Natural killer cell treated with Interleukin-12 subunit alpha and Interleukin-12 subunit beta and Interleukin-15 and Interleukin-18, amount 100 ng/mL, for 72 hours (primary cell): Measurements from ENCODE around the gene CAPN1. TPM values are rescaled to one million over a fixed set of nuclear protein-coding genes. Genes with fewer than 3 reads are reported as not detected.
A peak's percentile ranks its signal among the peaks of the same experiment; 100 is the strongest.
"Not testable (repeated sequence)": the region's sequence is repeated elsewhere in the genome, so short reads cannot be mapped to it uniquely, and the experiment has no call there.

Source experiments
- ATAC-seq, 2 donors: fragments of 150-1000 bp; cut with Tn5 transposase in 1 of 2; sonication (Bioruptor Pico), chemical (Tn5 transposase) in 1 of 2; 2 replicates each; pipeline ENCODE4 v1.10.0; 2021
- DNase-seq: peaks from one replicate; pipeline ENCODE4 v3.0.0; 2022; ENCODE audit warnings: low spot score
- H3K27ac Mint-ChIP-seq, 2 donors: 1 replicate in 1 of 2; 2 replicates in 1 of 2; pipeline ENCODE4 v1.8.0; 2022; ENCODE audit warnings: mixed read lengths in 2 of 2, mild to moderate bottlenecking in 1 of 2, moderate library complexity in 1 of 2
- H3K27me3 Mint-ChIP-seq, 2 donors: 1 replicate in 1 of 2; 2 replicates in 1 of 2; pipeline ENCODE4 v1.8.0; 2022; ENCODE audit warnings: mixed read lengths in 2 of 2
- H3K36me3 Mint-ChIP-seq: one replicate; pipeline ENCODE4 v1.8.0; 2022; ENCODE audit warnings: mixed read lengths
- H3K4me1 Mint-ChIP-seq, 2 donors: 1 replicate in 1 of 2; 2 replicates in 1 of 2; pipeline ENCODE4 v1.8.0; 2022; ENCODE audit warnings: low read depth in 2 of 2, mixed read lengths in 2 of 2, mild to moderate bottlenecking in 1 of 2
- H3K4me3 Mint-ChIP-seq: one replicate; pipeline ENCODE4 v1.8.0; 2022; ENCODE audit warnings: mixed read lengths
- H3K9me3 Mint-ChIP-seq: 2 replicates; pipeline ENCODE4 v1.8.0; 2022; ENCODE audit warnings: mixed read lengths
- total RNA-seq, 2 donors: library from RNA; stranded (reverse); gene quantifications; one replicate each; pipeline ENCODE4 v1.2.3, GENCODE V29; 2022

The CAPN1 gene
- total RNA-seq, 2 donors from 2014 or later, result 141 to 146 TPM

GRCh38 chr11:65150131-65150508 lies 31.6 kb upstream of the CAPN1 start:
- H3K9me3 Mint-ChIP-seq, ATAC-seq, DNase-seq, H3K36me3 Mint-ChIP-seq, H3K4me3 Mint-ChIP-seq, H3K4me1 Mint-ChIP-seq: not testable (repeated sequence)
- peaks cover 0 to 19% of the 10 kb centered on the region in 2 donors for H3K27me3 Mint-ChIP-seq
- peak overlapping the region in 1 of 2 donors; percentile 7 for H3K27ac Mint-ChIP-seq

- Mint-ChIP-seq H3K27me3 (peaks cover 0 to 19% of the 10 kb centered on the region in 2 donors), H3K4me3 (no peak overlapping the region), H3K9me3 (no peaks in the 10 kb centered on the region), H3K36me3 (no peaks in the 10 kb centered on the region), H3K27ac (peak overlapping the region in 1 of 2 donors; percentile 7), H3K4me1 (peaks cover 0 to 5% of the 10 kb centered on the region in 2 donors)
- peak; percentile 36 to 59 for ATAC-seq
- no peak for DNase-seq
Measured at GRCh38 chr11:65150509-65151299, 31.0 kb upstream of the CAPN1 start.

- Mint-ChIP-seq H3K27ac (no peak overlapping the region), H3K27me3 (peaks cover 0 to 19% of the 10 kb centered on the region in 2 donors), H3K36me3 (no peaks in the 10 kb centered on the region), H3K4me1 (peaks cover 0 to 5% of the 10 kb centered on the region in 2 donors), H3K9me3 (no peaks in the 10 kb centered on the region), H3K4me3 (no peak overlapping the region)
- DNase-seq (no peak), ATAC-seq (no peak)
Measured at GRCh38 chr11:65151331-65151899, 30.3 kb upstream of the CAPN1 start.

GRCh38 chr11:65152122-65152521 lies 29.6 kb upstream of the CAPN1 start:
- Mint-ChIP-seq H3K9me3 (no peaks in the 10 kb centered on the region), H3K36me3 (no peaks in the 10 kb centered on the region), H3K4me1 (peaks cover 0 to 5% of the 10 kb centered on the region in 2 donors), H3K27ac (no peak overlapping the region), H3K27me3 (peaks cover 0 to 19% of the 10 kb centered on the region in 2 donors), H3K4me3 (no peak overlapping the region)
- ATAC-seq (no peak), DNase-seq (no peak)

GRCh38 chr11:65156256-65156655 lies 25.5 kb upstream of the CAPN1 start:
- Mint-ChIP-seq H3K27ac (no peak overlapping the region), H3K27me3 (peaks cover 0 to 16% of the 10 kb centered on the region in 2 donors), H3K9me3 (no peaks in the 10 kb centered on the region), H3K4me3 (no peak overlapping the region), H3K4me1 (no peaks in the 10 kb centered on the region), H3K36me3 (no peaks in the 10 kb centered on the region)
- DNase-seq (no peak), ATAC-seq (no peak)

GRCh38 chr11:65156926-65157325 lies 24.8 kb upstream of the CAPN1 start:
- Mint-ChIP-seq H3K4me3 (no peak overlapping the region), H3K9me3 (no peaks in the 10 kb centered on the region), H3K27me3 (peaks cover 0 to 9% of the 10 kb centered on the region in 2 donors), H3K4me1 (no peaks in the 10 kb centered on the region), H3K27ac (no peak overlapping the region), H3K36me3 (no peaks in the 10 kb centered on the region)
- DNase-seq (no peak), ATAC-seq (no peak)

- no peak overlapping the region for H3K27ac Mint-ChIP-seq
- DNase-seq (no peak), ATAC-seq (no peak)
- no peak overlapping the region for H3K4me3 Mint-ChIP-seq
- no peaks in the 10 kb centered on the region for H3K9me3 Mint-ChIP-seq
- H3K36me3 Mint-ChIP-seq, result no peaks in the 10 kb centered on the region
- H3K27me3 Mint-ChIP-seq, result peaks cover 0 to 9% of the 10 kb centered on the region in 2 donors
- H3K4me1 Mint-ChIP-seq, result no peaks in the 10 kb centered on the region
Measured at GRCh38 chr11:65157336-65157735, 24.4 kb upstream of the CAPN1 start.

GRCh38 chr11:65159012-65159411 lies 22.7 kb upstream of the CAPN1 start:
- Mint-ChIP-seq H3K9me3 (no peaks in the 10 kb centered on the region), H3K27me3 (peaks cover 0 to 5% of the 10 kb centered on the region in 2 donors), H3K36me3 (no peaks in the 10 kb centered on the region), H3K4me3 (no peak overlapping the region), H3K27ac (no peak overlapping the region), H3K4me1 (no peaks in the 10 kb centered on the region)
- no peak for ATAC-seq
- DNase-seq, result no peak

- H3K4me3 Mint-ChIP-seq, result no peak overlapping the region
- H3K27ac Mint-ChIP-seq, result no peak overlapping the region
- no peaks in the 10 kb centered on the region for H3K4me1 Mint-ChIP-seq
- peaks cover 0 to 5% of the 10 kb centered on the region in 2 donors for H3K27me3 Mint-ChIP-seq
- DNase-seq, result no peak
- ATAC-seq, result no peak
- H3K36me3 Mint-ChIP-seq, result no peaks in the 10 kb centered on the region
- H3K9me3 Mint-ChIP-seq, result no peaks in the 10 kb centered on the region
Measured at GRCh38 chr11:65160643-65161042, 21.1 kb upstream of the CAPN1 start.

- no peak overlapping the region for H3K4me3 Mint-ChIP-seq
Measured at GRCh38 chr11:65163684-65164083, 18.0 kb upstream of the CAPN1 start.

GRCh38 chr11:65165410-65166317 lies 16.1 kb upstream of the CAPN1 start:
- DNase-seq, result no peak
- H3K36me3 Mint-ChIP-seq, result no peaks in the 10 kb centered on the region
- H3K27me3 Mint-ChIP-seq, result no peaks in the 10 kb centered on the region
- peaks cover 10 to 12% of the 10 kb centered on the region in 2 donors for H3K4me1 Mint-ChIP-seq
- no peak for ATAC-seq
- H3K27ac Mint-ChIP-seq, result no peak overlapping the region
- no peaks in the 10 kb centered on the region for H3K9me3 Mint-ChIP-seq
- no peak overlapping the region for H3K4me3 Mint-ChIP-seq

More at GRCh38 chr11:65163684-65164083, 18.0 kb upstream of the CAPN1 start:
- Mint-ChIP-seq H3K9me3 (no peaks in the 10 kb centered on the region), H3K36me3 (no peaks in the 10 kb centered on the region), H3K27ac (no peak overlapping the region), H3K27me3 (peaks cover 0 to 3% of the 10 kb centered on the region in 2 donors), H3K4me1 (peaks cover 0 to 3% of the 10 kb centered on the region in 2 donors)
- ATAC-seq (no peak), DNase-seq (no peak)

- Mint-ChIP-seq H3K27me3 (no peaks in the 10 kb centered on the region), H3K4me1 (peaks cover 10 to 12% of the 10 kb centered on the region in 2 donors), H3K4me3 (no peak overlapping the region), H3K27ac (no peak overlapping the region), H3K9me3 (no peaks in the 10 kb centered on the region), H3K36me3 (no peaks in the 10 kb centered on the region)
- ATAC-seq (no peak), DNase-seq (no peak)
Measured at GRCh38 chr11:65166893-65167292, 14.8 kb upstream of the CAPN1 start.

- Mint-ChIP-seq H3K27ac (no peak overlapping the region), H3K36me3 (no peaks in the 10 kb centered on the region), H3K9me3 (no peaks in the 10 kb centered on the region), H3K4me3 (no peak overlapping the region), H3K27me3 (no peaks in the 10 kb centered on the region), H3K4me1 (peaks cover 10 to 12% of the 10 kb centered on the region in 2 donors)
- ATAC-seq (no peak), DNase-seq (no peak)
Measured at GRCh38 chr11:65167656-65168055, 14.1 kb upstream of the CAPN1 start.
